DOHH2 (cell line): Measurements from ENCODE around the gene GPR173.

Source experiments
- H3F3A ChIP-seq: fragments of 200-600 bp; sonication (generic), shearing (Covaris generic); 2 replicates; pipeline ENCODE4 v1.6.0; 2016; ENCODE audit warnings: antibody characterized with exemption, mild to moderate bottlenecking; ENCODE audit not compliant: control insufficient read depth, insufficient read depth
- H3K27ac ChIP-seq: fragments of 200-600 bp; sonication (generic); 2 replicates; pipeline ENCODE4 v1.5.1; 2014; ENCODE audit warnings: low read depth, mild to moderate bottlenecking, low read length, moderate library complexity
- H3K27me3 ChIP-seq: fragments of 200-600 bp; sonication (generic); 2 replicates; pipeline ENCODE4 v1.6.1; 2014; ENCODE audit warnings: mild to moderate bottlenecking, low read length, mixed read lengths; ENCODE audit not compliant: control insufficient read depth
- H3K36me3 ChIP-seq: fragments of 200-600 bp; sonication (generic); 2 replicates; pipeline ENCODE4 v1.6.1; 2014; ENCODE audit warnings: mild to moderate bottlenecking, low read length, moderate library complexity, mixed read lengths; ENCODE audit not compliant: control insufficient read depth
- H3K4me1 ChIP-seq: fragments of 200-600 bp; sonication (generic); 2 replicates; pipeline ENCODE4 v1.6.1; 2014; ENCODE audit warnings: mild to moderate bottlenecking, low read length, mixed read lengths; ENCODE audit not compliant: control insufficient read depth
- H3K4me2 ChIP-seq: fragments of 200-600 bp; sonication (generic); 2 replicates; pipeline ENCODE4 v1.6.0; 2014; ENCODE audit warnings: mild to moderate bottlenecking, low read length, moderate library complexity
- H3K4me3 ChIP-seq: fragments of 200-600 bp; sonication (generic); 2 replicates; pipeline ENCODE4 v1.5.1; 2014; ENCODE audit warnings: mild to moderate bottlenecking, low read length, mixed read lengths
- H3K79me2 ChIP-seq: fragments of 200-600 bp; sonication (generic); 2 replicates; pipeline ENCODE4 v1.6.1; 2014; ENCODE audit warnings: mild to moderate bottlenecking, low read length, mixed read lengths; ENCODE audit not compliant: control insufficient read depth
- H3K9me2 ChIP-seq: fragments of 200-600 bp; sonication (generic); replicated peaks from 2 replicates; pipeline ENCODE4 v1.6.1; 2014; ENCODE audit warnings: mild to moderate bottlenecking, low read length, mixed read lengths; ENCODE audit not compliant: control insufficient read depth
- H3K9me3 ChIP-seq: fragments of 200-600 bp; sonication (generic); 2 replicates; pipeline ENCODE4 v1.6.1; 2014; ENCODE audit warnings: antibody characterized with exemption, low read length, mixed read lengths; ENCODE audit not compliant: control insufficient read depth, insufficient read depth
- H4K20me1 ChIP-seq: fragments of 200-600 bp; sonication (generic); 2 replicates; pipeline ENCODE4 v1.6.0; 2014; ENCODE audit warnings: low read depth, mild to moderate bottlenecking, antibody characterized with exemption, low read length, moderate library complexity; ENCODE audit not compliant: control insufficient read depth, insufficient read depth
- CTCF ChIP-seq: fragments of 200-600 bp; sonication (generic); IDR thresholded peaks from one replicate; pipeline ENCODE4 v1.5.1; 2014; ENCODE audit warnings: antibody characterized with exemption, mild to moderate bottlenecking, low read depth, low read length; ENCODE audit not compliant: poor library complexity, severe bottlenecking
- EZH2phosphoT487 ChIP-seq: fragments of 200-600 bp; sonication (generic); IDR thresholded peaks from 2 replicates; pipeline ENCODE4 v1.6.1; 2017; ENCODE audit warnings: borderline replicate concordance, mild to moderate bottlenecking, antibody characterized with exemption, low read length, moderate library complexity, mixed read lengths

The GPR173 gene

GRCh38 chrX:53084863-53085262 is 36.3 kb downstream of the GPR173 start:
- Histone ChIP-seq H3K79me2 (peaks cover 23% of the 10 kb centered on the region), H3K9me3 (no peaks in the 10 kb centered on the region), H3F3A (0 out of 2 replicates have a peak, but pooled peaks cover 6% of the 10 kb centered on the region), H4K20me1 (0 out of 2 replicates have a peak, but pooled peaks cover 4% of the 10 kb centered on the region), H3K4me2 (no peak overlapping the region), H3K27me3 (no peaks in the 10 kb centered on the region), H3K9me2 (no peaks in the 10 kb centered on the region), H3K4me1 (peaks cover 30% of the 10 kb centered on the region), H3K36me3 (peaks cover 49% of the 10 kb centered on the region), H3K27ac (no peak overlapping the region), H3K4me3 (no peak overlapping the region)
- TF ChIP-seq CTCF (no peak), EZH2phosphoT487 (no peak)

- Histone ChIP-seq H3K4me3 (no peak overlapping the region), H3K9me3 (no peaks in the 10 kb centered on the region), H3K27me3 (no peaks in the 10 kb centered on the region), H3K79me2 (peaks cover 23% of the 10 kb centered on the region), H3K4me1 (peaks cover 28% of the 10 kb centered on the region), H3K27ac (no peak overlapping the region), H3K4me2 (no peak overlapping the region), H3K36me3 (peaks cover 49% of the 10 kb centered on the region), H3K9me2 (no peaks in the 10 kb centered on the region), H4K20me1 (0 out of 2 replicates have a peak, but pooled peaks cover 4% of the 10 kb centered on the region), H3F3A (0 out of 2 replicates have a peak, but pooled peaks cover under 1% of the 10 kb centered on the region)
- no peak for TF ChIP-seq CTCF
- TF ChIP-seq EZH2phosphoT487 = no peak
Measured at GRCh38 chrX:53085661-53086229, 37.2 kb downstream of the GPR173 start.

GRCh38 chrX:53086464-53086863 is 37.9 kb downstream of the GPR173 start:
- Histone ChIP-seq H4K20me1 (0 out of 2 replicates have a peak, but pooled peaks cover 4% of the 10 kb centered on the region), H3K79me2 (peaks cover 23% of the 10 kb centered on the region), H3K27ac (no peak overlapping the region), H3K4me3 (no peak overlapping the region), H3K36me3 (peaks cover 49% of the 10 kb centered on the region), H3F3A (no peaks in the 10 kb centered on the region), H3K27me3 (no peaks in the 10 kb centered on the region), H3K9me3 (no peaks in the 10 kb centered on the region), H3K4me1 (peaks cover 24% of the 10 kb centered on the region), H3K9me2 (no peaks in the 10 kb centered on the region), H3K4me2 (no peak overlapping the region)
- no peak for TF ChIP-seq EZH2phosphoT487
- TF ChIP-seq CTCF = no peak
